HPDE6-E6E7 (cell line): ENCODE data around the gene RPLP1.

Experiments used
- DNase-seq: peaks from one replicate; pipeline ENCODE4 v3.0.0; 2011; ENCODE audit warnings: missing footprints; ENCODE audit errors: extremely low spot score

Gene RPLP1

GRCh38 chr15:69468241-69469121, 15.9 kb downstream of the RPLP1 start:
- peak; percentile 91 for DNase-seq

GRCh38 chr15:69469467-69470201, 17.0 kb downstream of the RPLP1 start:
- DNase-seq = peak; percentile 54

GRCh38 chr15:69472046-69472445, 19.4 kb downstream of the RPLP1 start:
- no peak for DNase-seq

- no peak for DNase-seq
Measured at GRCh38 chr15:69472562-69472961, 19.9 kb downstream of the RPLP1 start.

DNA sequence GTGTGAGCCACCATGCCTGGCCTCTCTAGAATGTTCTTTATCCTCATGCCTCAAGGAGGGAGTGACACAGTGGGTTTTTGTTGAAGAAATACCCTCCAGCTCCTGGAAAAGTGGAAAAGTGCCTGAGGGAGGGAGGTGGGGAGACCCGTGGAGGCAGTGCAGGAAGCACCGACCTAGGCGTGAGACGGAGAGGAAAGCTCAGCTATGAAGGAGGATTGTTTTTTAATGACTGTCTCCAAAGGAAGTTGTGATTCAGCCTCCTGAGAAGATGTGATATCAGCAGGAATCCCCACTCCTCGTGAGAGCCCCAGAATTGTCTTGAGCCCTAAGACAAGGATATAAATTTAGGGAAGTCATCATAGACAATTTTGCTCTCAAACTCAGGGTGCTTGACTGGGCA, 21.7 kb downstream of the RPLP1 start:
- no peak for DNase-seq

DNA sequence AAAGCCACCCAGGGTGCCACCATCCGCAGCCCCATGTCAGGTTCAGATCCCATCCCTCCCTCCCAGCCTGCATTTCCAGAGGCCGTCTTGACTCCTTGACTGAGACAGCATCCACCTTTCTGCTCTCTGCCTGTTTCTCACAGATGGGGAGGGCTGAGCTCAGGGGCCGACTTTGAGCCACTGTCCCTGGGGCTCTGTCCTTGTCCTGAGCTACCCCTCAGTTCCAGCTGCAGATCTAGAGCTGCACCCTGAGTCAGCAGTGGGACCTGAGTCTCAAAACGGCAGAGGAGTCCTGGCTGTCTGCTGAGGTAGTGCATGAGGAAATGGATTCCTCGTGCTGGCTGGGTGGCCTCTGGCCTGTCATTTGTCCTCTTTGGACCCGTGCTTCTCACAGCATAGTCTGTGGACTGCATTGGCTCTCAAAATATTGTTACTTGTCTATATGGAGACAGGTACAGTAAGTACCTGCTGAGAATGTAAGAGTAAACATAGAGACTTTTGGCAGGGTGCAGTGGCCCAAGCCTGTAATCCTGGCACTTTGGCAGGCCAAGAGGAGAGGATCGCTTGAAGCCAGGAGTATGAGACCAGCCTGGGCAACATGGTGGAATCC, 22.3 kb downstream of the RPLP1 start:
- no peak for DNase-seq

DNA sequence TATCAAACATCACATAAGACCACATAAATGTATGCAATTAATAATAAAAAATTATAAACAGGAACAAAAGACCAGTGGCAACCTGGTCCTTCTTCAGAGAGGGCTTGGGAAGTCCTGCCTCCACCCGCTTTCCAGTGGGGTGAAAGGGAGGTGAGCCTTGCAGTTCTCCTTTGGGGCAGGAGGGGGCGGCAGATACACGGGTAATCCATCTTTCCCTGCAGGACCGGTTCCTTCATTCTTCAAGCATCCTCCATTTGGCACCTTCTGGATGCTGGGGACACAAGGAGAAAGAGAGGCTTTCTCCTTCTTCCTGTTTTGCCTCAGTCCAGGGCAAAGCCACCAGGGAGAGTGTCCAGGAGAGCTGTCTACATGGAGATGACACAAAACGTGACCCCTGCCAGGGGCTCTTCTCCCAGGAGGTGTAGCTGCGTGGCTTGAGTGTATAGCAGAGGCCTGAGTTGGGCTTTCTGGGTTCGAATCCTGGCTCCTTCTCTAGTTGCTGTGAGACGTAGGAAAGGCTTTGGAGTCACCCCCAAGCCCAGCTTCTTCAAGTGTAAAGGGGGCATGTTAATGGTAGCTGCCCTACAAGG, 23.2 kb downstream of the RPLP1 start:
- DNase-seq = peak; percentile 79

GRCh38 chr15:69476704-69477473, 24.3 kb downstream of the RPLP1 start:
- DNase-seq = no peak

DNA sequence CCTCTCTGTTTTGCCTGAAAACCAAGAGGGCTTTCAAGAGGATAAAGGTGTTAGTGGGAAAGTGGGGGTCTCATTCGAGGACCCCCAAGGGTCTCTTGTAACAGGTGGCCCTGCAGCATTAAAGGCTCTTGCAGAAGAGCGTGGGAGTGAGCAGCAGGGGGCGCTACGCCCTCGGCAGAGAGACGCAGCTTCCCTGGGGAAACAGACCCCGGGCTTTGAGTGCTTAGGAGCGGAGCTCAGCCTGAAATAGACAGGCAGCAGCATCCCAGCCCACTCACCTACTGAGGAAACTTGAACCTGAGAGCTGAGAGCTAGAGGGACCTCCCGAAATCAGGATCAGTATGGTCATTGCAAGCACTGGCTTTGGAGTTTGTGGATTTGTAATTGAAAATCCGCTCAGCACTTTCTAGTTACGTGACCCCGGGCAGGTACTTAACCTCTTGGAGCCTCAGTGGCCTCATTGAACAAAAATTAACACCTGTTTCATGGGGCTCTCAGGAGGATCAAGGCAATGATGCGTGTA, 25.7 kb downstream of the RPLP1 start:
- no peak for DNase-seq

DNA sequence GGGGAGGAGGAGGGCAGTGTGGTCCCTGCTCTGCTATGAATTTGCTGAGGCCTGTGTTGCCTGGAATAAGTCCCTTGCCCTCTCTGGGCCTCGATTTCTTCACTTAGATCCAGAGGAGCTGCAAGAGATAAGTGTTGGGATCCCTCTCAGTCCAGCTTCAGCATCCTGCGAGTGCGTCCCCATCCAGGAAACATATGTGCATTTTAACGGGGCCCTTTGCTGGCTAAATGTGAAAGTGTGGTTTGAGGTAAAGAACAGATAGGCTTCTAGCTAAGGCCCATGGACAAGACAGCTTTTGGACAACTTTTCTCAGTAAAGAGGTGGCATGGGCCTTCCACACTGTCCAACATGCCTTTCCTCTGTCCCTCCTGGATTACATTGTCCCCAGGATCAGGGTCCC, 26.5 kb downstream of the RPLP1 start:
- no peak for DNase-seq

- no peak for DNase-seq
Measured at GRCh38 chr15:69479971-69480370, 27.4 kb downstream of the RPLP1 start.

DNA sequence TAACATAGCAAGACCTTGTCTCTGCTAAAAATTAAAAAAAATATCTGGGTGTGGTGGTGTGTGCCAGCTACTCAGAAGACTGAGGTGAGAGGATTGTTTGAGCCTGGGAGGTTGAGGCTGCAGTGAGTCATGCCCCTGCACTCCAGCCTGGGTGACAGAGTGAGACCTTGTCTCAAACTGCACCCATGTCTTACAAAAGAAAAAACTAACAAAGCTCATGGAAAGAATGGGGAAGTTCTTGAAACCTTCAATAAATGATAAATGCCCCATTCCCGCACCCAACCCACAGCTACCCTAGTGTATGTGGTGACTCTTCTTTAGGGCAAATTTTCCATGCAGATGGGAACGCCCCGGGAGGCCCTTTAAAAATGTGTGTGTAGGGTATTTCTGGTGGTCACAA, 28.3 kb downstream of the RPLP1 start:
- no peak for DNase-seq

DNA sequence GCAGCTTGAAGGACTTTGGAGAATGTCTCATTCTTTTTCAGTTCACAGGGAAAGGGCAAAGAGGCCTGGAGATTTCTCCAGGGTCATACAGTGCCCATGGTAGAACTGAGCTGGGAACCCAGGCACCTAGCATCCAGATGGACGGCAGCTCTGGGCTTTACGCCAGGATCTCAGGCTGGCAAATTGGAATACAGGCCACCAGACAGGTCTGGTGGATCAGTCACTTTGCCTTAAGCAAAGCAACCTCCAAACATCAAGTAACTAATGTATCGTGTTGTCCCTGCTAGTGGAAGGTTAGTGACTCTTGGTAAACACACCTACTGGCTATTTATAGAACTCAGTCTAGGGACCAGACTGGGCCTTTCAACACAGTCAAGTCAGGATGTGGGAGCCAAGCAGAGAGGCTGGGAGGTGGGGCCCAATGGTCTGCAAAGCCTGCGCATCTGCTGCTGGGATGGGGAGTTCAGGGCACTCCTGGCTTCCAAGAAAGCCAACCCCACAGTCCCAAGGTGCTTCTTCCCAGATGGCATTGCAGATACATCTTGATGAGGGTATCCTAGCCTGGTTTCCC, 30.2 kb downstream of the RPLP1 start:
- no peak for DNase-seq

DNA sequence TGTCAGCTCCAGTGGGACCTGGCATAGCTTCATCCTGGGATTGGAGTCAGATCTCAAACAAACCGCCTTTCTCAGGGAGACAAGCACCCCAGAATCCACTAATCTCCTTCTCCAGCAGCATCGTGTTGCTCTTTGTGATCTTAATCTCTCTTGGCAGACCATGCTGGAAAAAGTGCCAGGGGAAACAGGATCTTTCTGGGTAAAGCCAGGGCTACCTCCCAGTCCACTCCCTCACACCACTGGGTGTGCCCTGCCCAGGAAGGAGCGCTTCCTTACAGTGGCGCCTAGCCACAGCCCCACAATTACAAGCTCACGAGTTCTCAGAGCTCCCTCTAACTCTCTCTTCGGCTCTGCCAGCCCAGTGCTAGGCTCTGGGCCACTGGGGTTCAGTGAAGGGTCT, 32.2 kb downstream of the RPLP1 start:
- DNase-seq = no peak

- DNase-seq = no peak
Measured at GRCh38 chr15:69486481-69487110, 34.0 kb downstream of the RPLP1 start.

GRCh38 chr15:69489073-69489571, 36.5 kb downstream of the RPLP1 start:
- DNase-seq = no peak

DNA sequence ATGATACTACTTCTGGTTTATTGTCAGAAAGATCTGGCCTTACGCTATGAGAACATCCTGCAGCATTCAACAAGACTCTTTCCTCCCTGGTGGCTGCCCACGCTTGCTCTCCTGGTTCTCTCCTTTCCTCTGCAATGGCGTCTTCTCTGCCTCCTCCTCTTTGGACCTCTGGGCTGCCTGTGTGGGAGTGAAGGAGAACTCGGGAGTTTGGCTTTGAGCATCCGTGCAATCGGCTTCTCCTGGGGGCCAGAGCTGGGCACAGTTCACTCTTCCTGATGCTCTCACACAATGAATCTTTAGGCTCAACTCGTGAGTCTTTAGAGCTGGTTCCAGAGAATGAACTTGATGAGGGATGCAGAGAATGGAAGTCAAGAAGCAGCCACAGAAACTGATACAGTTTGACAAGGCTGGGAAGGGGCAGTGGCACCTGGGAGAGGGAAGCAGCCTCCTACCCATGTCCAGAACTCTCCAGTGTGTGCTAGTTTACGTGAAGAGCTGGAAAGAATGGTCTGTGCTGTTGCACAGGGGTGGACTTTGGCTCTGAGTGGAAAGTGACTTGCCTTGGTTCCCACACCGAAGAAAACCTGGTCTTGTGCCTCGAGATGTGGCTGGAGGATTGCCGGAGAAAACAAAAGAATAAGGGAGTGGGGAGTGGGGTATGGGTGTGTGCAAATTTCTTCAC, 37.9 kb downstream of the RPLP1 start:
- DNase-seq = no peak

- no peak for DNase-seq
Measured at GRCh38 chr15:69491038-69491505, 38.5 kb downstream of the RPLP1 start.

- no peak for DNase-seq
Measured at GRCh38 chr15:69493406-69493805, 40.8 kb downstream of the RPLP1 start.
